Measurements from ENCODE around the gene IBTK.

Gene IBTK

DNA sequence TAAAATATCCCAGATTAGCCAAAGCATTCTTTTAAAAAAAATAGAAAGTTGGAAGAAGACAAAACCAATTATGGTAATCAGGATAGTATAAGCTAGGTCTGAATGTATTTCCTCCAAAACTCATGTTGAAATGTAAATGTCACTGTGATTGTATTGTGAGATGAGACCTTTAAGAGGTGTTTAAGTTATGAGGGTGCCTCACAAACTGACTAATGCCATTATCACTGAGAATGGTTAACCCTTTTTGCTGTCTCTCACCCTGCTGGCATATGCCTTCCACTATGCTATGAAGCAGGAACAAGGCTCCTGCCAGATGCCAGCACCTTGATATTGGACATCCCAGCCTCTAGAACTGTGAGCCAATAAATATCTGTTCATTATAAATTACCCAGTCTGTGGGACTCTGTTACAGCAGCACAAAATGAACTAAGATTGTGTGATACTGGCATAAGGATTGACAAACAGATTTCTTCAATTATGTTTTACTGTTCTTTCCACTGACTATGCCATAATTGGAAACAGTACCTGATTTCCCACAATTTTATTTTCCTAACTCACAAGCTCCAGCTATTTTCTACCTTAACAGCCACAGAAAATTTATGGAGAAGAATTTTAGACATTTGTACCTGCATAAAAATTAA, 63.8 kb downstream of the IBTK start:
- peaks cover 23 to 52% (median 32%) of the 10 kb centered on the region in 3 donors for H3K36me3 ChIP-seq
- intact Hi-C loops (cut with DNase I; ENCODE audit: low total_unique reads), result no loop called here
- H3K4me3 ChIP-seq, result no peak overlapping the region
- no peak for TF ChIP-seq CTCF (IDR thresholded peaks at IDR 0.05)
- no peak for DNase-seq
- H3K27ac ChIP-seq, result no peak overlapping the region
- no peaks in the 10 kb centered on the region for H3K9me3 ChIP-seq
- no peaks in the 10 kb centered on the region for H3K27me3 ChIP-seq
- H3K4me1 ChIP-seq, result peaks cover 0 to 22% (median 2%) of the 10 kb centered on the region in 4 donors

DNA sequence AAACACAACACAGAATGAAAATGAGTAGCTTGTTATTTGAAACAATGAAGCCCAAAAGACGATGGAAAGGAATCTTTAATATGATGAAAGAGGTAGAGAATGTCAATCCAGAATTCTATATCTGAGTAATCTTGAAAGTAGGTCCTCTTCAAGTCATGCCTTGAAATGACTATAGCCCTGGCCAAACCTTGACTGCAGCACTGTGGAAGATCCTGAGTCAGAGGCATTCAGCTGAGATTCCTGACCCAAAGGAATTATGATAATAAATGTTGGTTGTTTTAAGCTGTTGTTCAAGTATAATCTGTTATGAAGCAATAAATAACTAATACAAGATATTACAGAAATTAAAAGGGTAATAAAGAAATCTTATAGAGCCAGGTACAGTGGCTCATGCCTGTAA, 64.8 kb downstream of the IBTK start:
- H3K9me3 ChIP-seq, result no peaks in the 10 kb centered on the region
- intact Hi-C loops (cut with DNase I; ENCODE audit: low total_unique reads), result no loop called here
- peaks cover 22 to 46% (median 23%) of the 10 kb centered on the region in 3 donors for H3K36me3 ChIP-seq
- no peak for DNase-seq
- no peak overlapping the region for H3K27ac ChIP-seq
- TF ChIP-seq CTCF (IDR thresholded peaks at IDR 0.05), result no peak
- H3K4me3 ChIP-seq, result no peak overlapping the region
- H3K4me1 ChIP-seq, result peaks cover 0 to 22% (median 2%) of the 10 kb centered on the region in 4 donors
- no peaks in the 10 kb centered on the region for H3K27me3 ChIP-seq

DNA sequence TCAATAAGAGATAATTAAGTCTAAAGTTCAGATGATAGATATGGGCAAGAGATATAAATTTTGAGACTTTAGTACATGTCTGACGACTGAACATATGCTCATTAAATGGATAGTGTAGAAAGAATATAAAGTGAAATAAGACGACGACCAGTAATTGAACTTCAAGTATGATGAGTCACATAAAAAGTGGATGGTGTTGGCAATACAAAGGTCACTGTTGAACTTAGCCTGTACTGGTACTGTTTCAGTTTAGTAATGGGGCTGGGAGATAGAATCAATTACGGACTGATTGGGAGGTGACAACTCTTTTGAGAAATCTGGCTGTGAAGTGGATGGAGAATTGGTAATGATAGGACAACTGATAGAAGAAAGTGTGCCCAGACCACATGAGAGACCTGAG, 68.1 kb downstream of the IBTK start:
- Histone ChIP-seq H3K9me3 (no peaks in the 10 kb centered on the region), H3K27me3 (no peaks in the 10 kb centered on the region), H3K4me3 (no peak overlapping the region), H3K27ac (no peak overlapping the region), H3K4me1 (peaks cover 0 to 12% (median 0%) of the 10 kb centered on the region in 4 donors), H3K36me3 (peaks cover 23 to 44% (median 27%) of the 10 kb centered on the region in 3 donors)
- DNase-seq, result no peak
- intact Hi-C loops (cut with DNase I; ENCODE audit: low total_unique reads), result loop anchor here (10.0 kb wide), 1 partner anchor 1575 kb away; no protein-coding TSS in a partner anchor
- TF ChIP-seq CTCF (IDR thresholded peaks at IDR 0.05), result no peak

DNA sequence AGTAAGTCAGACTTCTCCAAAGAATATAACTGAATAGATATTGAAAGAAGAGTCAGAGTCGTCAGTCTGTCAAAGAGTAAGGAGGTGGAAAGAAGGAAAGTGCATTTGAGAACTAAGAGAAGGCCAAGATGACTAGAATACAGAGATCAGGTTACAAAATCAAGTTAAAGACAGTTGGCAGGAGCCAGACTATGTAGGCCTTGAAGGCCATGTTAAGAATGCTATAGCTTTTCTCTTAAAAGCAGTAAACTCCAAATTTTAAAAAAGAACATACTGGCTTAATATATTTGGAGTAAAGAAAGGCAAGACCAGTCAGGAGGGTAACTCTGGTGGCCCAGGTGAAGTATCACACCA, 68.8 kb downstream of the IBTK start:
- intact Hi-C loops (cut with DNase I; ENCODE audit: low total_unique reads), result loop anchor here (10.0 kb wide), 1 partner anchor 1574 kb away; no protein-coding TSS in a partner anchor
- H3K27ac ChIP-seq, result no peak overlapping the region
- no peak for TF ChIP-seq CTCF (IDR thresholded peaks at IDR 0.05)

GRCh38 chr6:82178077-82178758, 69.3 kb downstream of the IBTK start:
- Histone ChIP-seq H3K27me3 (no peaks in the 10 kb centered on the region), H3K27ac (no peak overlapping the region), H3K9me3 (no peaks in the 10 kb centered on the region), H3K36me3 (peaks cover 23 to 45% (median 28%) of the 10 kb centered on the region in 3 donors), H3K4me3 (no peak overlapping the region), H3K4me1 (peaks cover 0 to 7% (median 0%) of the 10 kb centered on the region in 4 donors)
- intact Hi-C loops (cut with DNase I; ENCODE audit: low total_unique reads), result loop anchor here (10.0 kb wide), 1 partner anchor 1573 kb away; no protein-coding TSS in a partner anchor
- TF ChIP-seq CTCF (IDR thresholded peaks at IDR 0.05), result peak; percentile 54 to 75
- no peak for DNase-seq

More for the DNA sequence above, 68.8 kb downstream of the IBTK start:
- H3K4me3 ChIP-seq, result no peak overlapping the region
- DNase-seq, result no peak
- H3K27me3 ChIP-seq, result no peaks in the 10 kb centered on the region
- no peaks in the 10 kb centered on the region for H3K9me3 ChIP-seq
- H3K4me1 ChIP-seq, result peaks cover 0 to 9% (median 0%) of the 10 kb centered on the region in 4 donors
- H3K36me3 ChIP-seq, result peaks cover 23 to 44% (median 27%) of the 10 kb centered on the region in 3 donors

Data from tibial artery (tissue), 4 donors.